Hepatocyte (in vitro differentiated cells): Measurements from ENCODE around the gene SLC12A8. TPM values are rescaled to one million over a fixed set of nuclear protein-coding genes. Genes with fewer than 3 reads are reported as not detected.

Experiments
- DNase-seq: peaks from one replicate; pipeline ENCODE4 v3.0.0-alpha.2; 2016; ENCODE audit warnings: low spot score
- H2AFZ ChIP-seq: fragments of 200-600 bp; sonication (generic); 2 replicates; pipeline ENCODE4 v1.6.0; 2016; ENCODE audit warnings: antibody characterized with exemption, mild to moderate bottlenecking
- H3K27ac ChIP-seq: fragments of 200-600 bp; sonication (generic); 2 replicates; pipeline ENCODE4 v1.5.1; 2016; ENCODE audit warnings: mild to moderate bottlenecking
- H3K27me3 ChIP-seq: fragments of 200-600 bp; sonication (generic); 2 replicates; pipeline ENCODE4 v1.6.1; 2016
- H3K36me3 ChIP-seq: fragments of 200-600 bp; sonication (generic); replicated peaks from 2 replicates; pipeline ENCODE4 v1.5.1; 2016; ENCODE audit warnings: low read depth; ENCODE audit not compliant: insufficient read depth
- H3K4me1 ChIP-seq: fragments of 200-600 bp; sonication (generic); 2 replicates; pipeline ENCODE4 v1.5.1; 2016; ENCODE audit warnings: mild to moderate bottlenecking, moderate library complexity; ENCODE audit not compliant: insufficient read depth
- H3K4me2 ChIP-seq: fragments of 200-600 bp; sonication (generic); 2 replicates; pipeline ENCODE4 v1.6.0; 2016
- H3K4me3 ChIP-seq: fragments of 200-600 bp; sonication (generic); 2 replicates; pipeline ENCODE4 v1.5.1; 2016; ENCODE audit warnings: mild to moderate bottlenecking
- H3K79me2 ChIP-seq: fragments of 200-600 bp; sonication (generic); 2 replicates; pipeline ENCODE4 v1.6.0; 2017; ENCODE audit warnings: mild to moderate bottlenecking
- H3K9me2 ChIP-seq: fragments of 200-600 bp; sonication (generic); replicated peaks from 2 replicates; pipeline ENCODE4 v1.6.0; 2017; ENCODE audit warnings: mild to moderate bottlenecking; ENCODE audit not compliant: insufficient read depth
- H3K9me3 ChIP-seq: fragments of 200-600 bp; sonication (generic); 2 replicates; pipeline ENCODE4 v1.5.1; 2016; ENCODE audit warnings: low read depth, mild to moderate bottlenecking
- H4K20me1 ChIP-seq: fragments of 200-600 bp; sonication (generic); 2 replicates; pipeline ENCODE4 v1.6.0; 2016; ENCODE audit warnings: mild to moderate bottlenecking; ENCODE audit not compliant: insufficient read depth, poor library complexity, severe bottlenecking
- EZH2 ChIP-seq: fragments of 200-600 bp; sonication (generic); IDR thresholded peaks from 2 replicates; pipeline ENCODE4 v1.6.1; 2016; ENCODE audit warnings: antibody characterized with exemption, mild to moderate bottlenecking, borderline replicate concordance
- EZH2phosphoT487 ChIP-seq: fragments of 200-600 bp; sonication (generic); IDR thresholded peaks from one replicate; pipeline ENCODE4 v1.6.1; 2018; ENCODE audit warnings: antibody characterized with exemption, mild to moderate bottlenecking, low read depth, moderate library complexity; ENCODE audit not compliant: unreplicated experiment, severe bottlenecking
- WGBS: methylation state at CpG from one replicate; pipeline ENCODE4 v1.1.6; 2016; ENCODE audit warnings: low lambda C conversion rate; ENCODE audit errors: missing lambda C conversion rate; 5-methylcytosine and 5-hydroxymethylcytosine counted together
- polyA plus RNA-seq: library from polyadenylated mRNA; unstranded; fragments of >200 nt; fragmentation: Nextera tagmentation; extraction: Ambion mirVana; gene quantifications from 2 replicates; pipeline ENCODE4 v1.2.1, GENCODE V29; 2016
- total RNA-seq: library from RNA; depleted of rRNA; stranded (reverse); fragments of >200 nt; gene quantifications from 2 replicates; pipeline ENCODE4 v1.2.3, GENCODE V29; 2014
- TF ChIP-seq, protein P1 (sequence below): fragments of 200-600 bp; sonication (generic); IDR thresholded peaks from 2 replicates; pipeline ENCODE4 v1.5.1; 2016; ENCODE audit warnings: antibody characterized with exemption, mild to moderate bottlenecking; ENCODE audit not compliant: poor library complexity

SLC12A8 gene
- total and polyA plus RNA-seq, 2 experiments from 2014 or later: 18.9 to 20.0 TPM

DNA sequence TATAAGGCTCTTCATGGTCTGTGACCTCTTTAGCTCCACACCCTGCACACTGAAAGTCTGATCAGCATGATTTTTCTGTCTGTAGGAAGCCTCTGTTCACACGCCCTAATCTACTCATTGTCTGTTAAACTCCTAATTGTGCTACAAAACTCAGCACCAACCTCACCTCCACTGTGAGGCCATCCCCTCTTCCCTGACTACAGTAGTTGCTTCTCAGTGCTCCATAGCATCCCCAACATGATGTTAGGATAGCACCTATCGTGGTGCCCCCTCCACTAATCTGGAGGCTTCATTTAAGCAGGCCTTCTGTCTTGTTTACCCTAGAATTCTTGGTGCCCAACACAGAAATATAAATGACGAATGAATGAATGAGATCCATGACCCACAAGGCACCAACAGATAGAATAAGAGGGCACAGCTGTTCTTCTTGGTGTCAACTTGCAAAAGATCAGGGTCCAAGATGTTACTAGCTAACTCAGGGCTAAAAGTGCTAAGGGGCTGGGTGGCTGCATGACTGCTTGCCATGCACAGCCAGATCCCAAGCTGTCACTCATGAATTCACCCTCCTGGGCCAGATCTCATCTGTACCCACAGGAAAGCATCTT lies 101.6 kb downstream of the SLC12A8 start:
- TF ChIP-seq EZH2phosphoT487: no peak
- no peak for TF ChIP-seq EZH2
- TF ChIP-seq, protein P1, sequence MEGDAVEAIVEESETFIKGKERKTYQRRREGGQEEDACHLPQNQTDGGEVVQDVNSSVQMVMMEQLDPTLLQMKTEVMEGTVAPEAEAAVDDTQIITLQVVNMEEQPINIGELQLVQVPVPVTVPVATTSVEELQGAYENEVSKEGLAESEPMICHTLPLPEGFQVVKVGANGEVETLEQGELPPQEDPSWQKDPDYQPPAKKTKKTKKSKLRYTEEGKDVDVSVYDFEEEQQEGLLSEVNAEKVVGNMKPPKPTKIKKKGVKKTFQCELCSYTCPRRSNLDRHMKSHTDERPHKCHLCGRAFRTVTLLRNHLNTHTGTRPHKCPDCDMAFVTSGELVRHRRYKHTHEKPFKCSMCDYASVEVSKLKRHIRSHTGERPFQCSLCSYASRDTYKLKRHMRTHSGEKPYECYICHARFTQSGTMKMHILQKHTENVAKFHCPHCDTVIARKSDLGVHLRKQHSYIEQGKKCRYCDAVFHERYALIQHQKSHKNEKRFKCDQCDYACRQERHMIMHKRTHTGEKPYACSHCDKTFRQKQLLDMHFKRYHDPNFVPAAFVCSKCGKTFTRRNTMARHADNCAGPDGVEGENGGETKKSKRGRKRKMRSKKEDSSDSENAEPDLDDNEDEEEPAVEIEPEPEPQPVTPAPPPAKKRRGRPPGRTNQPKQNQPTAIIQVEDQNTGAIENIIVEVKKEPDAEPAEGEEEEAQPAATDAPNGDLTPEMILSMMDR: no peak
- no peak overlapping the region for H3K27ac ChIP-seq
- H3K79me2 ChIP-seq: no peaks in the 10 kb centered on the region
- WGBS: 89% methylated on average over 3 of the region's 3 CpGs
- H2AFZ ChIP-seq: no peak overlapping the region
- H3K4me1 ChIP-seq: peaks cover 6% of the 10 kb centered on the region
- H3K36me3 ChIP-seq: no peaks in the 10 kb centered on the region
- H3K4me3 ChIP-seq: no peak overlapping the region
- no peaks in the 10 kb centered on the region for H3K9me2 ChIP-seq
- H3K27me3 ChIP-seq: no peaks in the 10 kb centered on the region
- no peak for DNase-seq
- H4K20me1 ChIP-seq: no peaks in the 10 kb centered on the region
- no peak overlapping the region for H3K4me2 ChIP-seq
- H3K9me3 ChIP-seq: no peaks in the 10 kb centered on the region

DNA sequence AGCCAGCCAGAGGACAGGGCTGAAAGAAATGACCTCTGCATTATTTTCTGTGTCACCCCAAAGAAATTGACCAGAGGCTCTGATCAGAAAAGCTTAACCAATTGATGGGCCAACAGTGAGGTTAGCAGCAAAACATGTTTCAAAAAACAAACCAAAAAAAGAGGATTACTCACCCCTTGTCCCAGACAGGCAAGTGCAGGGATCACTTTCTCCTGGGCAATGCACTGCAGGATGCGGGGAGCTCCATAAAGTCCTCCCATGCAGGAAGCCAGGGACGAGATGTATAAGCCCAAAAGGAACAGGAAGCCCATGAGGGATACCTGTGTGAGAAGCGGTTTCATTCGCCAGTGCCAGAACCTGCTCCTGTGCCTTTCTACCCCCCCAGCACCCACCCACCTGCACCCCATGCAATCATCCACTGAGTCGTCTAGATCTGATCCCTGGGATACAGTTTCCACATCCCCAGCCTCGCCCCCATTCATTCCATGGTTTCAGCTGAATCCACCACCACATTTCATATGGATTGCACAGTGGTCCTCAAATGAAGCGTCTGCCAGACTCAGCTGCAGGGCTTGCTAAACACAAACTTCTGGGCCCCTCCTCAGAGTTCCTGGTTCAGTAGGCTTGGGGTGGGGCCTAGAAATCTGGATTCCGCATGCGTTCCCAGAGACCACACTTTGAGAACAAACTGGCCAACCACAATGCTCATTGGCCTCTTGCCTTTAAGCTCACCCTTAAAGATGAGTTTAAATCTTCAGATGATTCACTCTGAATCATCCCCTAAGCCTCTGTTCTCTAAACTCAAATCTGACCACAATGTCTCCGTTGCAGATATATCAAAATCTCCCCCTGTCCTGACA lies 102.3 kb downstream of the SLC12A8 start:
- TF ChIP-seq EZH2 (no peak), EZH2phosphoT487 (no peak)
- TF ChIP-seq, protein P1: no peak
- Histone ChIP-seq H4K20me1 (no peaks in the 10 kb centered on the region), H3K4me2 (no peak overlapping the region), H3K9me3 (no peaks in the 10 kb centered on the region), H3K79me2 (no peaks in the 10 kb centered on the region), H3K9me2 (no peaks in the 10 kb centered on the region), H3K4me3 (no peak overlapping the region), H3K4me1 (no peaks in the 10 kb centered on the region), H3K27me3 (no peaks in the 10 kb centered on the region), H2AFZ (no peak overlapping the region), H3K36me3 (no peaks in the 10 kb centered on the region), H3K27ac (no peak overlapping the region)
- WGBS: 81% methylated on average over 10 of the region's 10 CpGs
- peak; percentile 19 for DNase-seq

DNA sequence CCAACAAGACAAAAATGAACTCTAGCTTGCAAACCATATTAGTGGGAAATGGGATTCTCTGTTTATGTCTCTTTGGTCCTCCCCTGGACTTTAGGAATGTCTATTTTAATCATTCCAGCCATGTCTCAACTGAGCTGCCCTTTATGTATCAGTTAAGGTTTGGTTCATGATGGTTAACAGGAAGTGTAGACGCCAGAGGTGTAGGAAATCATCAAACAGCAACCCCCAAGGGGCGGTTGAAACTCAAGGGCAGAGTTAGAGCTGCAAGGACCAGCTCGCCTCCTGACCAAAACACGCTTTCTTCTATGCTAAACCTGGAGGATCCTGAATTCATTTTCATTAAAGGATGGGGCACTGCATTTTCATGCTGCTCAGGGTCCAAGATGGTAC lies 103.0 kb downstream of the SLC12A8 start:
- TF ChIP-seq, protein P1: no peak
- TF ChIP-seq EZH2phosphoT487: no peak
- no peak for TF ChIP-seq EZH2
- 95% methylated on average over 4 of the region's 4 CpGs for WGBS
- Histone ChIP-seq H3K9me3 (no peaks in the 10 kb centered on the region), H3K79me2 (no peaks in the 10 kb centered on the region), H4K20me1 (no peaks in the 10 kb centered on the region), H3K4me2 (peak overlapping the region; percentile 36), H3K27me3 (no peaks in the 10 kb centered on the region), H3K36me3 (no peaks in the 10 kb centered on the region), H2AFZ (no peak overlapping the region), H3K27ac (no peak overlapping the region), H3K9me2 (no peaks in the 10 kb centered on the region), H3K4me1 (no peaks in the 10 kb centered on the region), H3K4me3 (no peak overlapping the region)
- no peak for DNase-seq
